Ovary (tissue), 9 donors: ENCODE results near the gene PBRM1. TPM values are rescaled to one million over a fixed set of nuclear protein-coding genes. Genes with fewer than 3 reads are reported as not detected.
A peak's percentile ranks its signal among the peaks of the same experiment; 100 is the strongest.

Source experiments
- DNase-seq, 5 donors: peaks; one replicate each; pipeline ENCODE4 v3.0.0-alpha.2; 2019 to 2020
- H3K27ac ChIP-seq, 2 donors: fragments of 200-600 bp; one replicate each; pipeline versions ENCODE4 v1.5.1 to v1.8.0; 2019 to 2022
- H3K27me3 ChIP-seq: fragments of 200-600 bp; one replicate; pipeline ENCODE4 v1.8.0; 2022
- H3K36me3 ChIP-seq: fragments of 200-600 bp; sonication (generic); one replicate; pipeline ENCODE4 v1.5.1; 2019
- H3K4me1 ChIP-seq: one replicate; pipeline ENCODE4 v1.8.1; 2013; ENCODE audit warnings: mild to moderate bottlenecking, moderate library complexity; ENCODE audit not compliant: insufficient read depth
- H3K4me3 ChIP-seq: fragments of 200-600 bp; sonication (generic); one replicate; pipeline ENCODE4 v1.5.1; 2017
- H3K9me3 ChIP-seq, 2 donors: fragments of 200-600 bp in 1 of 2; sonication (generic) in 1 of 2; one replicate each; pipeline versions ENCODE4 v1.5.1 to v1.8.1; 2013 to 2019; ENCODE audit warnings: mild to moderate bottlenecking in 1 of 2, moderate library complexity in 1 of 2
- CTCF ChIP-seq, 3 donors: fragments of 450-650 bp in 2 of 3; fragments of 200-600 bp in 1 of 3; IDR thresholded peaks; one replicate each; pipeline versions ENCODE4 v1.5.1 to v1.8.0; 2016 to 2022; ENCODE audit warnings: antibody characterized with exemption in 3 of 3, mild to moderate bottlenecking in 1 of 3
- EP300 ChIP-seq: sonication (generic); formaldehyde crosslinking; IDR thresholded peaks from one replicate; pipeline ENCODE4 v1.6.1; 2017; ENCODE audit warnings: antibody characterized with exemption
- POLR2A ChIP-seq: fragments of 450-650 bp; IDR thresholded peaks from one replicate; pipeline ENCODE4 v1.6.1; 2017; ENCODE audit warnings: antibody characterized with exemption, mild to moderate bottlenecking, moderate library complexity
- WGBS, 3 donors: extraction: QIAGEN DNeasy Blood & Tissue Kit in 1 of 3; methylation state at CpG; one replicate each; pipeline versions ENCODE4 v1.1.5 to v1.1.7; 2013 to 2017; 5-methylcytosine and 5-hydroxymethylcytosine counted together
- intact Hi-C, 4 donors: fragments of 100-400 bp; cut with DNase I; formaldehyde crosslinking; loops; one replicate each; pipeline versions ENCODE4 v1.11.0 to v1.15.1; 2022 to 2023
- polyA plus RNA-seq, 2 donors: library from polyadenylated mRNA; stranded (reverse); fragments of 200-250 nt in 1 of 2; fragments of 350-450 nt in 1 of 2; fragmentation: Illumina TruSeq in 1 of 2; extraction: RNeasy Lipid Tissue Mini Kit (QIAGEN cat#74804) in 1 of 2; gene quantifications; one replicate each; pipeline ENCODE4 v1.2.3, GENCODE V29; 2013 to 2014
- total RNA-seq, 7 donors: library from RNA; depleted of rRNA in 2 of 7; stranded (reverse); fragments of >200 nt in 2 of 7; fragmentation: NEBNext Ultra II Directional in 3 of 7; extraction: Animal tissue kit (Norgen Biotek cat#: 25700) in 3 of 7; gene quantifications; one replicate each; pipeline versions ENCODE4 v1.1.0 to v1.2.4, GENCODE V29; 2016 to 2023
- donor health status: DM: no; HTN: no; CAD: no; lungs with moderate emphysema.
- donor health status: DM: no; HTN: no; CAD: no.
- donor health status: Bipolar disorder and iron deficiency.
- donor health status: DM: yes; HTN: yes; CAD: no.
- donor health status: DM: no; HTN: no; CAD: no.
- donor health status: DM: yes; HTN: yes; CAD: no.

Gene PBRM1
- total and polyA plus RNA-seq, 9 donors: 19.8 to 95.7 (median 69.7) TPM

GRCh38 chr3:52683611-52684010 is 2.1 kb downstream of the PBRM1 start:
- peaks cover 10% of the 10 kb centered on the region for H3K4me1 ChIP-seq

GRCh38 chr3:52682016-52682415 is 3.7 kb downstream of the PBRM1 start:
- no peak for TF ChIP-seq POLR2A
- peak in 1 of 3 donors; percentile 18 for TF ChIP-seq CTCF (IDR thresholded peaks at IDR 0.05)
- intact Hi-C loops: loop anchor here in 1 of 4 donors (10.0 kb wide), 1 partner anchor 147 kb away; the partner anchor contains the start of genes NT5DC2 and UQCC5
- DNase-seq: peak in 4 of 5 donors; percentile 42 to 53 (median 48)

More at GRCh38 chr3:52683611-52684010, 2.1 kb downstream of the PBRM1 start:
- WGBS, 3 donors: 63 to 71% (median 67%) methylated on average over 6 of the region's 6 CpGs
- DNase-seq: no peak
- no peaks in the 10 kb centered on the region for H3K36me3 ChIP-seq
- TF ChIP-seq POLR2A (no peak), EP300 (no peak), CTCF (IDR thresholded peaks at IDR 0.05) (no peak)
- no peaks in the 10 kb centered on the region for H3K9me3 ChIP-seq
- H3K27me3 ChIP-seq: no peaks in the 10 kb centered on the region
- H3K27ac ChIP-seq: no peak overlapping the region
- H3K4me3 ChIP-seq: no peak overlapping the region
- intact Hi-C loops: loop anchor here in 1 of 4 donors (10.0 kb wide), 1 partner anchor 149 kb away; the partner anchor contains the start of genes NT5DC2 and UQCC5

GRCh38 chr3:52681596-52681995 is 4.1 kb downstream of the PBRM1 start:
- H3K4me1 ChIP-seq: peaks cover 8% of the 10 kb centered on the region
- WGBS, 3 donors: 19 to 27% (median 20%) methylated on average over 3 of the region's 3 CpGs

More at GRCh38 chr3:52682016-52682415, 3.7 kb downstream of the PBRM1 start:
- H3K4me1 ChIP-seq: peaks cover 10% of the 10 kb centered on the region
- no peaks in the 10 kb centered on the region for H3K36me3 ChIP-seq
- no peaks in the 10 kb centered on the region for H3K9me3 ChIP-seq
- no peak overlapping the region for H3K4me3 ChIP-seq
- H3K27ac ChIP-seq: peak overlapping the region in 1 of 2 donors; percentile 54
- H3K27me3 ChIP-seq: no peaks in the 10 kb centered on the region

GRCh38 chr3:52679811-52680210 is 5.9 kb downstream of the PBRM1 start:
- intact Hi-C loops: loop anchor here in 1 of 4 donors (10.0 kb wide), 1 partner anchor 145 kb away; the partner anchor contains the start of genes NT5DC2 and UQCC5
- 70 to 81% (median 78%) methylated on average over 1 of the region's 1 CpG for WGBS, 3 donors
- no peaks in the 10 kb centered on the region for H3K27me3 ChIP-seq
- no peak overlapping the region for H3K4me3 ChIP-seq
- no peaks in the 10 kb centered on the region for H3K36me3 ChIP-seq
- peak overlapping the region in 1 of 2 donors; percentile 50 for H3K27ac ChIP-seq
- TF ChIP-seq POLR2A (no peak), EP300 (no peak), CTCF (IDR thresholded peaks at IDR 0.05) (no peak)
- H3K4me1 ChIP-seq: peaks cover 8% of the 10 kb centered on the region
- no peak for DNase-seq
- no peaks in the 10 kb centered on the region for H3K9me3 ChIP-seq

More at GRCh38 chr3:52681596-52681995, 4.1 kb downstream of the PBRM1 start:
- Histone ChIP-seq H3K36me3 (no peaks in the 10 kb centered on the region), H3K4me3 (no peak overlapping the region), H3K9me3 (no peaks in the 10 kb centered on the region), H3K27ac (peak overlapping the region in 1 of 2 donors; percentile 54), H3K27me3 (no peaks in the 10 kb centered on the region)
- TF ChIP-seq POLR2A (no peak), CTCF (IDR thresholded peaks at IDR 0.05) (no peak), EP300 (no peak)
- no peak for DNase-seq
- intact Hi-C loops: loop anchor here in 1 of 4 donors (10.0 kb wide), 1 partner anchor 147 kb away; the partner anchor contains the start of genes NT5DC2 and UQCC5
